Pancreas (tissue), 10 donors: ENCODE measurements around the gene LOC128125822.

Experiments
- ATAC-seq, 4 donors: fragments of 200-7000 bp; cut with Tn5 transposase; one replicate each; pipeline versions ENCODE4 v1.8.0 to v1.9.1; 2020; ENCODE audit warnings: mild to moderate bottlenecking in 4 of 4, moderate library complexity in 4 of 4
- DNase-seq, 6 donors: peaks; one replicate each; pipeline ENCODE4 v3.0.0-alpha.2; 2020
- FAIRE-seq: peaks from 2 replicates; lab custom pipeline; 2012; peaks lifted over from hg19 to GRCh38; lab: Jason Lieb, UNC
- H3K27ac ChIP-seq, 4 donors: fragments of 200-600 bp; sonication (generic); 1 replicate in 3 of 4; 2 replicates in 1 of 4; pipeline versions ENCODE4 v1.5.0 to v1.8.0; 2020
- H3K27me3 ChIP-seq, 4 donors: fragments of 200-600 bp; one replicate each; pipeline ENCODE4 v1.8.0; 2021
- H3K36me3 ChIP-seq, 3 donors: fragments of 200-600 bp; sonication (generic) in 1 of 3; one replicate each; pipeline versions ENCODE4 v1.5.0 to v1.8.0; 2020 to 2021
- H3K4me1 ChIP-seq, 3 donors: fragments of 200-600 bp; one replicate each; pipeline ENCODE4 v1.8.0; 2021
- H3K4me3 ChIP-seq, 4 donors: fragments of 200-600 bp; sonication (generic) in 2 of 4; one replicate each; pipeline versions ENCODE4 v1.5.0 to v1.8.0; 2020 to 2021
- H3K9me3 ChIP-seq, 4 donors: fragments of 200-600 bp; one replicate each; pipeline ENCODE4 v1.8.0; 2021
- WGBS, 2 donors: extraction: QIAGEN DNeasy Blood & Tissue Kit; methylation state at CpG; one replicate each; pipeline ENCODE4 v1.1.7; 2013; 5-methylcytosine and 5-hydroxymethylcytosine counted together
- intact Hi-C, 3 donors: fragments of 100-400 bp; cut with DNase I; formaldehyde crosslinking; loops; one replicate each; pipeline versions ENCODE4 v1.11.1 to v1.14.2; 2022
- TF ChIP-seq, protein P1 (sequence below), 4 donors: fragments of 200-600 bp; sonication (generic) in 3 of 4; IDR thresholded peaks; one replicate each; pipeline versions ENCODE4 v1.5.0 to v1.8.0; 2021; ENCODE audit warnings: antibody characterized with exemption in 4 of 4
- donor health status: healthy with polysubstance abuse.
- donor health status: DM: no; HTN: no; CAD: no; lungs with moderate emphysema.
- donor health status: DM: no; HTN: no; CAD: no.
- donor health status: control.
- donor health status: control.
- donor health status: Bipolar disorder and iron deficiency.
- donor health status: DM: yes; HTN: yes; CAD: no.
- donor health status: DM: no; HTN: no; CAD: no.
- donor health status: DM: no; HTN: no; CAD: no.
- donor health status: DM: yes; HTN: yes; CAD: no.

Gene LOC128125822

DNA sequence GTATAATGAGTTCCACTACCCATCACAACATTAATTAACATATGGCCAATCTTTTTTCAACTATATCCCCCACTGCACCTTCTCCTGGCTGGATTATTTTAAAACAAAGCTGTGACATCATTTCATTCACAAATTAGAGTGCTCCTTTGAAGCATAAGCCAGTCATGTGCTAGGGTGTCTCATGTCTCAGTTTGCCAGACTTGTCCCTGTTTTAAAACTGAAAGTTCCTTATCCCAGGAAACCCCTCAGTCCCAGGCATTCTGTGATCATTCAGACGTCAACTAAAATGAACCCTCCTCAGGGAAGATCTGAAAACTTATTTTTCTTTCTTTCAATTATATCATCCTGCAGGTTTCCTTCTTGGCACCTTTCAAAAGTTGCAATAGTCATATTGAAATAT lies 29.3 kb upstream of the LOC128125822 start:
- no peaks in the 10 kb centered on the region for H3K27me3 ChIP-seq
- H3K27ac ChIP-seq: no peak overlapping the region
- DNase-seq (no peak), ATAC-seq (no peak), FAIRE-seq (no peak)
- no peaks in the 10 kb centered on the region for H3K9me3 ChIP-seq
- peaks cover 0 to 7% (median 6%) of the 10 kb centered on the region in 3 donors for H3K4me1 ChIP-seq
- no peaks in the 10 kb centered on the region for H3K36me3 ChIP-seq
- no peak overlapping the region for H3K4me3 ChIP-seq
- TF ChIP-seq, protein P1, sequence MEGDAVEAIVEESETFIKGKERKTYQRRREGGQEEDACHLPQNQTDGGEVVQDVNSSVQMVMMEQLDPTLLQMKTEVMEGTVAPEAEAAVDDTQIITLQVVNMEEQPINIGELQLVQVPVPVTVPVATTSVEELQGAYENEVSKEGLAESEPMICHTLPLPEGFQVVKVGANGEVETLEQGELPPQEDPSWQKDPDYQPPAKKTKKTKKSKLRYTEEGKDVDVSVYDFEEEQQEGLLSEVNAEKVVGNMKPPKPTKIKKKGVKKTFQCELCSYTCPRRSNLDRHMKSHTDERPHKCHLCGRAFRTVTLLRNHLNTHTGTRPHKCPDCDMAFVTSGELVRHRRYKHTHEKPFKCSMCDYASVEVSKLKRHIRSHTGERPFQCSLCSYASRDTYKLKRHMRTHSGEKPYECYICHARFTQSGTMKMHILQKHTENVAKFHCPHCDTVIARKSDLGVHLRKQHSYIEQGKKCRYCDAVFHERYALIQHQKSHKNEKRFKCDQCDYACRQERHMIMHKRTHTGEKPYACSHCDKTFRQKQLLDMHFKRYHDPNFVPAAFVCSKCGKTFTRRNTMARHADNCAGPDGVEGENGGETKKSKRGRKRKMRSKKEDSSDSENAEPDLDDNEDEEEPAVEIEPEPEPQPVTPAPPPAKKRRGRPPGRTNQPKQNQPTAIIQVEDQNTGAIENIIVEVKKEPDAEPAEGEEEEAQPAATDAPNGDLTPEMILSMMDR (IDR thresholded peaks at IDR 0.05): no peak
- 81 to 83% methylated on average over 1 of the region's 1 CpG for WGBS, 2 donors
- intact Hi-C loops: no loop called here

DNA sequence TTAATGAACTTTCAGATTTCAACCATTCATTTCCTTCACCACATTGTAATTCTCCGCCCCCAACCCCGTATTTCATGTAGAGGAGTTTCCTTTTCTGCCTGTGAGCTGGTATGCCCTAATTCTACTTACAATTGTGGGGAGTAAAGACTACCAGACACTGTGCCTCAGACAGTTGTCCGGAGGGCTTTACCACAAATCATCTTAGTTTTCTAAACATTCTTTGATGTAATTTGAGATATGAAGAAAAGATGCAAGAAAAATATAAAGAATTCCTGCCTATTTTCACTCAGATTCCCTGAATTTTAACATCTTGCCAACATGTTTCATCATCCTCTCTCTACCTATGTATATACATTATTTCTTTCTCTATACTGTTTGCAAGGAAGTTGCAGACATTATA lies 28.3 kb upstream of the LOC128125822 start:
- Histone ChIP-seq H3K4me1 (no peaks in the 10 kb centered on the region), H3K27ac (no peak overlapping the region), H3K4me3 (no peak overlapping the region), H3K9me3 (no peaks in the 10 kb centered on the region), H3K27me3 (no peaks in the 10 kb centered on the region), H3K36me3 (no peaks in the 10 kb centered on the region)
- TF ChIP-seq, protein P1 (IDR thresholded peaks at IDR 0.05): no peak
- intact Hi-C loops: no loop called here
- DNase-seq: no peak
- no peak for FAIRE-seq
- ATAC-seq: no peak
- 79 to 88% methylated on average over 3 of the region's 3 CpGs for WGBS, 2 donors

DNA sequence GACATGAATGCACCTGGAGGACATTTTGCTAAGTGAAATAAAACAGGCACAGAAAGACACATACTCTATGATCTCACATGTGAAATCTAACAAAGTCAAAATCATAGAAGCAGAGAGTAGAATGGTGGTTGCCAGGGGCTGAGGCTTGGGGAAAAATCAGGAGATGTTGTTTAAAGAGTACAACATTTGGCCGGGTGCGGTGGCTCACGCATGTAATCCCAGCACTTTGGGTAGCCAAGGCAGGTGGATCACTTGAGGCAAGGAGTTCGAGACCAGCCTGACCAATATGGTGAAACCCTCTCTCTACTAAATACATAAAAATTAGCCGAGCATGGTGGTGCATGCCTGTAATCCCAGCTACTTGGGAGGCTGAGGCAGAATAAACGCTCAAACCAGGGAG lies 26.0 kb upstream of the LOC128125822 start:
- WGBS, 2 donors: 92 to 96% methylated on average over 6 of the region's 6 CpGs
- ATAC-seq: no peak
- Histone ChIP-seq H3K4me3 (no peak overlapping the region), H3K9me3 (no peaks in the 10 kb centered on the region), H3K4me1 (no peaks in the 10 kb centered on the region), H3K27me3 (no peaks in the 10 kb centered on the region), H3K27ac (no peak overlapping the region), H3K36me3 (no peaks in the 10 kb centered on the region)
- intact Hi-C loops: no loop called here
- DNase-seq: no peak
- TF ChIP-seq, protein P1 (IDR thresholded peaks at IDR 0.05): no peak
- FAIRE-seq: no peak

DNA sequence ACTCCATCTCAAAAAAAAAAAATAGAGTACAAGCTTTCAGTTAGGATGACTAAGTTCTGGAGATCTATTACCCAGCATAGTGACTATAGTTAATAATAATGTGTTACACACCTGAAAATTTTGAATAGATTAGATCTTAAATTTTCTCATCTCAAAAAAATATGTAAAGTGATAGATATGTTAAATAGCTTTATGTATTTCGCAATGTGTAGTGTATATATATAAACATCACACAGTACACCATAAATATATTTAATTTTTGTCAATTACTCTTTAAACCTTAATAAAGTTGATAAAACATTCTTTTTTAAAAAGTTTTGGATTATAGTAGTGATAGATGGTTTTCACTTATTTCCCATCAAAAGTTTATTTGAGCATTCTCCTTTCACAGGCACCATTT lies 25.6 kb upstream of the LOC128125822 start:
- Histone ChIP-seq H3K27me3 (no peaks in the 10 kb centered on the region), H3K27ac (no peak overlapping the region), H3K36me3 (no peaks in the 10 kb centered on the region), H3K9me3 (no peaks in the 10 kb centered on the region), H3K4me1 (no peaks in the 10 kb centered on the region), H3K4me3 (no peak overlapping the region)
- ATAC-seq (no peak), DNase-seq (no peak), FAIRE-seq (no peak)
- WGBS, 2 donors: 95 to 100% methylated on average over 1 of the region's 1 CpG
- intact Hi-C loops: no loop called here
- TF ChIP-seq, protein P1 (IDR thresholded peaks at IDR 0.05): no peak

DNA sequence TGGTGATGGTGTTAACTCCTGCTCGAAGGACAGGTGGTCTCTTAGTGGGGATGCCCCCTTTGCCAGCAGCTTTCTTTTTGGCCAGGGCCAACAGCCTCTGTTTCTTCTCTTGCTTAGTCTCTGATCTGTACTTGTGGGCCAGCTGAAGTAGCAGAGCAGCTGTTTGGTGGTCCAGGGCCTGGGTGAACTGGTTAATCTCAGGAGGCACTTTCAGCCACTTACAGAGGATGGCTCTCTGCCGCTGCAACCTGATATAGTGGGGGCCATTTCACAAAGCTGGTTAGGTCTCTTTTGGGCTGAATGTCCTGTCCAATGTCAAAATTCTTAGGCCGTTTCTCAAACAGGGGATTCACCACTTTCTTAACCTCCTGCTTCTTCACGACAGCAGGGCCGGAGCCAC lies 23.2 kb upstream of the LOC128125822 start:
- Histone ChIP-seq H3K9me3 (no peaks in the 10 kb centered on the region), H3K4me3 (no peak overlapping the region), H3K27ac (no peak overlapping the region), H3K4me1 (no peaks in the 10 kb centered on the region), H3K36me3 (no peaks in the 10 kb centered on the region), H3K27me3 (no peaks in the 10 kb centered on the region)
- ATAC-seq (no peak), DNase-seq (no peak), FAIRE-seq (no peak)
- TF ChIP-seq, protein P1 (IDR thresholded peaks at IDR 0.05): no peak
- 93 to 95% methylated on average over 5 of the region's 5 CpGs for WGBS, 2 donors
- intact Hi-C loops: no loop called here
